Esophagus squamous epithelium (tissue), 5 donors: Measurements from ENCODE around the gene CT45A10. TPM values are rescaled to one million over a fixed set of nuclear protein-coding genes. Genes with fewer than 3 reads are reported as not detected.
"Not testable (repeated sequence)": the region's sequence is repeated elsewhere in the genome, so short reads cannot be mapped to it uniquely, and the experiment has no call there.

Experiments
- DNase-seq: peaks from one replicate; lab custom pipeline; 2025; lab: John Stamatoyannopoulos, UW
- H3K27ac ChIP-seq, 4 donors: fragments of 200-600 bp; sonication (generic); one replicate each; pipeline ENCODE4 v1.5.1; 2016 to 2019; ENCODE audit warnings: mild to moderate bottlenecking in 1 of 4
- H3K27me3 ChIP-seq, 4 donors: fragments of 200-600 bp; sonication (generic); 1 replicate in 3 of 4; 2 replicates in 1 of 4; pipeline versions ENCODE4 v1.5.1 to v1.6.0; 2017 to 2021; ENCODE audit warnings: antibody characterized with exemption in 1 of 4
- H3K36me3 ChIP-seq, 3 donors: fragments of 200-600 bp; sonication (generic); one replicate each; pipeline ENCODE4 v1.5.1; 2016 to 2019
- H3K4me1 ChIP-seq, 3 donors: fragments of 200-600 bp; sonication (generic); one replicate each; pipeline ENCODE4 v1.5.1; 2017 to 2019
- H3K4me3 ChIP-seq, 4 donors: fragments of 200-600 bp; sonication (generic); 1 replicate in 3 of 4; 2 replicates in 1 of 4; pipeline ENCODE4 v1.5.1; 2016 to 2019; ENCODE audit warnings: mild to moderate bottlenecking in 2 of 4, moderate library complexity in 1 of 4
- H3K9me3 ChIP-seq, 3 donors: fragments of 200-600 bp; sonication (generic); one replicate each; pipeline ENCODE4 v1.5.1; 2016 to 2019
- CTCF ChIP-seq, 6 experiments: fragments of 450-650 bp in 4 of 6; fragments of 200-600 bp in 2 of 6; sonication (generic) in 2 of 6; IDR thresholded peaks; one replicate each; pipeline ENCODE4 v1.5.1; 2016 to 2019; ENCODE audit warnings: antibody characterized with exemption in 6 of 6, mild to moderate bottlenecking in 4 of 6, moderate library complexity in 4 of 6
- POLR2A ChIP-seq, 4 donors: fragments of 450-650 bp; IDR thresholded peaks; one replicate each; pipeline ENCODE4 v1.6.1; 2017; ENCODE audit warnings: antibody characterized with exemption in 4 of 4, mild to moderate bottlenecking in 4 of 4, moderate library complexity in 3 of 4
- WGBS, 2 donors: methylation state at CpG; one replicate each; pipeline ENCODE4 v1.1.5; 2018; 5-methylcytosine and 5-hydroxymethylcytosine counted together
- intact Hi-C: fragments of 100-400 bp; cut with DNase I; formaldehyde crosslinking; loops from one replicate; pipeline ENCODE4 v1.15.0; 2022
- total RNA-seq, 4 donors: library from RNA; depleted of rRNA; stranded (reverse); fragments of >200 nt; gene quantifications; one replicate each; pipeline ENCODE4 v1.1.0, GENCODE V29; 2016
- donor health status: DM: yes; HTN: yes; CAD: no.

The CT45A10 gene
- total RNA-seq, 4 donors from 2014 or later, result not detected

- WGBS, 2 donors, result 86 to 89% methylated on average over 5 of the region's 5 CpGs
- no peak for TF ChIP-seq POLR2A (IDR thresholded peaks at IDR 0.05)
- TF ChIP-seq CTCF (IDR thresholded peaks at IDR 0.05), result no peak
- Histone ChIP-seq H3K4me1 (no peaks in the 10 kb centered on the region), H3K4me3 (no peak overlapping the region), H3K27me3 (no peaks in the 10 kb centered on the region), H3K27ac (no peak overlapping the region), H3K36me3 (no peaks in the 10 kb centered on the region), H3K9me3 (no peaks in the 10 kb centered on the region)
- intact Hi-C loops, result no loop called here
- DNase-seq, result no peak
Observed at GRCh38 chrX:135914404-135914803, 21.2 kb upstream of the CT45A10 start.

DNA sequence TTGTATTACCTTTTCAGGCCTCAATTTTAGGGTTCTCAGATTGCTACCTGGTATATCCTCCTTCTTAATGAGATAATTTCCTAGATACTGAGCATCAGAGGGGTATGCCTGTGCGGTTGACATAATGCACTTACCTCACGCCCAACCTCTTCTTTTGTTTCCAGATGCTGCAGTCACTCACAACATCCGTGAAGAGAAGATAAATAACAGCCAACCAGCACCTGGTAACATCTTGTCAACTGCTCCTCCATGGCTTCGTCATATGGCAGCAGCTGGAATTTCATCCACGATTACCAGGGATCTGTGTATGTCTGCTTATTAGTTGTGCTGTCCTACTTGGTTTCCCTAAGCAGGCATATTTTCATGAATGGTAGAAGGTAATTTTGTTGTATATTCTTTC, 17.0 kb upstream of the CT45A10 start:
- TF ChIP-seq CTCF (IDR thresholded peaks at IDR 0.05) (no peak), POLR2A (IDR thresholded peaks at IDR 0.05) (no peak)
- intact Hi-C loops, result no loop called here
- Histone ChIP-seq H3K27me3 (no peaks in the 10 kb centered on the region), H3K4me1 (no peaks in the 10 kb centered on the region), H3K36me3 (no peaks in the 10 kb centered on the region), H3K4me3 (no peak overlapping the region), H3K27ac (no peak overlapping the region), H3K9me3 (no peaks in the 10 kb centered on the region)
- 63 to 89% methylated on average over 4 to 5 of the region's 5 CpGs for WGBS, 2 donors
- no peak for DNase-seq

DNA sequence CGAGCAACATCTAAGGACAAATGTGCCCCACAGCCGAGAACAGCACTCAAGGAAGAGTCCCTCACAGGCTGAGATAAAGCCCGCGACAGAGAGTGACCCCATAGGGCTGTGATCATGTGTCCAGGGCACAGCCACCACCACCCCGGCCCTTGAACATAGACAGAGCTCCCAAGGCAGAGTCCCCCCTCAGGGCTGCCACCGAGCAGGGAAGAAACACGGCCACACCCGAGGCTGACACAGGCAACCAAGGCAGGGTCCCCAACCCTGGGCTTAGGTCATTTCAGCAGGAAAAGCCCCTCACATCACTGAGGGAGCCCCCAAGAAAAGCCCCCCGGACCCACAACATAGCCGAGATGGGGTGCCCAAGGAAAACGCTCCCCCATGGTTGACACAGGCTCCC, 463 bp downstream of the CT45A10 start:
- Histone ChIP-seq H3K27ac (no peak overlapping the region), H3K36me3 (no peaks in the 10 kb centered on the region), H3K4me1 (no peaks in the 10 kb centered on the region), H3K4me3 (no peak overlapping the region), H3K27me3 (no peaks in the 10 kb centered on the region), H3K9me3 (no peaks in the 10 kb centered on the region)
- WGBS, 2 donors, result 94 to 100% methylated on average over 1 to 3 of the region's 11 CpGs
- intact Hi-C loops, result no loop called here
- no peak for TF ChIP-seq CTCF (IDR thresholded peaks at IDR 0.05)
- no peak for TF ChIP-seq POLR2A (IDR thresholded peaks at IDR 0.05)
- no peak for DNase-seq

DNA sequence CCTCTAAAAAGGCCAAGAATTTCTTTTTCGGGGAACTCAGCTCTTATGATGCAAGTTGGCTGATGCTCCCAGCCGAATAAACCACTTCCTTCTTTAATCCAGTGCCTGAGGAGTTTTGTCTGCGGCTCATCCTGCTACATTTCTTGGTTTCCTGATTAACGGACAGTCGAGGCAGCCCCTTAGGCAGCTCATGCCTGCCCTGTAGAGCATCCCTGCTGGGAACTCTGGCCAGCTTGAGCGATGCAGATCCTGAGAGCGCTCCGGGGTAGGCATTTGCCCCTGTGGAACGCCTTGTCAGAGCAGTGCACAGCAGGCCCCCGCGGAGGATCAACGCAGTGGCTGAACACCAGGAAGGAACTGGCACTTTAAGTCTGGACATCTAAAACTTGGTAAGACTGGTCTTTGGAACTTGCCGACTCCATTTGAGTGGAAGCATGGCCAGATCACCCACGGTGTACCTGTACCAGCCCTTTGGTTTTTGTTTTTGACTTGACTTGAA, 3.1 kb downstream of the CT45A10 start:
- no peaks in the 10 kb centered on the region for H3K36me3 ChIP-seq
- H3K27me3 ChIP-seq, result no peaks in the 10 kb centered on the region
- no peak overlapping the region for H3K27ac ChIP-seq
- H3K9me3 ChIP-seq, result no peaks in the 10 kb centered on the region
- H3K4me3 ChIP-seq, result no peak overlapping the region
- intact Hi-C loops, result no loop called here
- H3K4me1 ChIP-seq, result no peaks in the 10 kb centered on the region
- no peak for TF ChIP-seq CTCF (IDR thresholded peaks at IDR 0.05)
- no peak for TF ChIP-seq POLR2A (IDR thresholded peaks at IDR 0.05)
- no peak for DNase-seq
- WGBS, 2 donors, result 76 to 91% methylated on average over 7 of the region's 14 CpGs

DNA sequence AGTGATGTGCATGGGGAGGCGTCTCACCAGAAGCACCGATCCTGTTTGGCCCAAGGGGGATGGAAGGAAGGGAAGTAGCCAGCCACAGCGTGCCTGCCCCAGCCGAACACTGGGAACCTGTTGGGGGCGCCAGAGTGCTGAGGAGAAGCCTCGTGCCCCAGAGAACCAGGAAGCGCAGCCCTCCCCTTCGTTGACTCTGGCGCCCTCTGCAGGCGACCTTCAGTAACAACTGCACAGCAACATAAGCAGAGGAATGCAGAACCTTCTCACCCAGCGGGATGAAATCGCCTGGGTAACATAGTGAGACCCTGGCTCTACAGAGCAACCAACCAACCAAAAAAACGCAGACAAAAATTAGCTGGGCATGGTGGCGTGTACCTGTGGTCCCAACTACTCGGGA, 4.3 kb downstream of the CT45A10 start:
- WGBS, 2 donors, result 65 to 76% methylated on average over 3 to 4 of the region's 15 CpGs
- H3K9me3 ChIP-seq, H3K4me3 ChIP-seq, DNase-seq, H3K27me3 ChIP-seq, intact Hi-C loops, H3K27ac ChIP-seq, H3K4me1 ChIP-seq, H3K36me3 ChIP-seq: not testable (repeated sequence)

DNA sequence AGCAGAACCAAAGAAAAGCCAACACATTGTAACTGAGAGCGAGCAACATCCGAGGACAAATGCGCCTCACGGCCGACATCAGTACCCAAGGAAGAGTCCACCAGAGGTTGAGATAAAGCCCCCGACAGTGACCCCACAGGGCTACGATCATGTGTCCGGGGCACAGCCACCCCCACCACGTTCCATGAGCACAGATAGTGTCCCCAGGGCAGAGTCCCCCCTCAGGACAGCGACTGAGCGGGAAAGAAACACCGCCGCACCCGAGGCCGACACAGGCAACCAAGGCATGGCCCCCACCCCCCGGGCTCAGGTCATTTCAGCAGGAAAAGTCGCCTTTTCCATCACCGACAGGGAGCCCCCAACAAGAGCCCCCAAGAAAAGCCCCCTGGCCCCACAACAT, 5.0 kb downstream of the CT45A10 start:
- H3K27ac ChIP-seq, DNase-seq, H3K36me3 ChIP-seq, H3K9me3 ChIP-seq, H3K4me3 ChIP-seq, H3K4me1 ChIP-seq, intact Hi-C loops, H3K27me3 ChIP-seq: not testable (repeated sequence)
- 85 to 87% methylated on average over 8 to 10 of the region's 18 CpGs for WGBS, 2 donors

- WGBS, 2 donors, result 49 to 60% methylated on average over 4 of the region's 5 CpGs
- H3K27ac ChIP-seq, DNase-seq, H3K4me1 ChIP-seq, intact Hi-C loops, H3K4me3 ChIP-seq, H3K27me3 ChIP-seq, H3K36me3 ChIP-seq, H3K9me3 ChIP-seq: not testable (repeated sequence)
Observed at GRCh38 chrX:135882741-135883140, 10.5 kb downstream of the CT45A10 start.

- H3K27ac ChIP-seq, intact Hi-C loops, H3K27me3 ChIP-seq, H3K4me1 ChIP-seq, H3K36me3 ChIP-seq, DNase-seq, H3K9me3 ChIP-seq, H3K4me3 ChIP-seq: not testable (repeated sequence)
- no CpG with 5 or more reads among the region's 17 CpGs for WGBS, 2 donors
Observed at GRCh38 chrX:135871712-135872111, 21.5 kb downstream of the CT45A10 start, which contains the start of gene CT45A9. CT45A9 (minus strand) TSS chrX:135871812; CDS start chrX:135868061, 3,751 bp downstream.

GRCh38 chrX:135854438-135854837, 38.8 kb downstream of the CT45A10 start, which contains the start of gene CT45A8:
CT45A8 (minus strand) TSS chrX:135854538; CDS start chrX:135850783, 3,755 bp downstream.
- H3K4me3 ChIP-seq, intact Hi-C loops, H3K27me3 ChIP-seq, H3K27ac ChIP-seq, DNase-seq, H3K36me3 ChIP-seq, H3K9me3 ChIP-seq, H3K4me1 ChIP-seq: not testable (repeated sequence)
- no CpG with 5 or more reads among the region's 17 CpGs for WGBS, 2 donors
